GM21390 (cell line): ENCODE data around the gene RAI1.

Experiments
- ATAC-seq: cut with Tn5 transposase; IDR thresholded peaks from one replicate; pipeline ENCODE4 v1.9.1; 2021; ENCODE audit not compliant: unreplicated experiment

Gene RAI1

GRCh38 chr17:17856386-17856785 lies 175.1 kb downstream of the RAI1 start:
- no peak for ATAC-seq

- ATAC-seq: no peak
Measured at GRCh38 chr17:17857496-17857895, 176.2 kb downstream of the RAI1 start.

- no peak for ATAC-seq
Measured at GRCh38 chr17:17859909-17860765, 178.9 kb downstream of the RAI1 start.

- no peak for ATAC-seq
Measured at GRCh38 chr17:17860766-17861107, 179.5 kb downstream of the RAI1 start.
